HEK293 (cell line): ENCODE results near the gene TRAPPC2L.

ENCODE experiments used
- CTCF ChIA-PET: fragments of 350-600 bp; formaldehyde crosslinking; extraction: SDS; loops from one replicate; lab custom pipeline; 2021; ENCODE audit warnings: antibody characterized with exemption; lab: Yijun Ruan, JAX
- POLR2A ChIA-PET: fragments of 300-600 bp; formaldehyde crosslinking; extraction: SDS; loops from one replicate; lab custom pipeline; 2020; ENCODE audit warnings: antibody characterized with exemption, inconsistent platforms; lab: Yijun Ruan, JAX
- H3K27ac ChIP-seq: fragments of 200-500 bp; sonication (Bioruptor generic); 2 replicates; pipeline ENCODE4 v1.5.1; 2014; ENCODE audit warnings: low read depth, low read length, control low read depth, inconsistent platforms; ENCODE audit errors: extremely low read depth
- H3K36me3 ChIP-seq, 2 experiments: fragments of 200-500 bp in 1 of 2; sonication (Bioruptor generic) in 1 of 2; 1 replicate in 1 of 2; 2 replicates in 1 of 2; pipeline ENCODE4 v1.5.1; 2014 to 2017; ENCODE audit warnings: inconsistent platforms in 2 of 2, low read length in 2 of 2; ENCODE audit not compliant: control insufficient read depth in 2 of 2, insufficient read depth in 1 of 2
- H3K4me1 ChIP-seq: fragments of 200-500 bp; sonication (Bioruptor generic); 2 replicates; pipeline ENCODE4 v1.5.1; 2014; ENCODE audit warnings: mild to moderate bottlenecking, low read length, inconsistent platforms; ENCODE audit not compliant: control insufficient read depth, insufficient read depth
- H3K4me3 ChIP-seq: 2 replicates; pipeline ENCODE4 v1.5.1; 2011; ENCODE audit warnings: low read depth, mild to moderate bottlenecking, control low read depth, low read length, moderate library complexity
- H3K9me3 ChIP-seq: fragments of 200-500 bp; sonication (Bioruptor generic); 2 replicates; pipeline ENCODE4 v1.5.1; 2014; ENCODE audit warnings: low read depth, low read length, inconsistent platforms; ENCODE audit not compliant: control insufficient read depth, insufficient read depth
- ELK4 ChIP-seq: IDR thresholded peaks from 2 replicates; pipeline ENCODE4 v1.6.1; 2011; ENCODE audit warnings: mild to moderate bottlenecking, low read depth, low read length, borderline replicate concordance
- FEZF1 ChIP-seq: fragments of 450-650 bp; formaldehyde crosslinking; IDR thresholded peaks from 2 replicates; pipeline ENCODE4 v1.5.1; 2016; ENCODE audit warnings: missing biosample characterization, missing genetic modification characterization
- GLIS2 ChIP-seq: fragments of 450-650 bp; formaldehyde crosslinking; IDR thresholded peaks from 2 replicates; pipeline ENCODE4 v1.5.1; 2016; ENCODE audit warnings: missing biosample characterization, missing genetic modification characterization
- KLF10 ChIP-seq: fragments of 450-650 bp; IDR thresholded peaks from 2 replicates; pipeline ENCODE4 v1.5.1; 2018; ENCODE audit warnings: missing biosample characterization, mild to moderate bottlenecking, missing genetic modification characterization
- MYNN ChIP-seq: fragments of 450-650 bp; formaldehyde crosslinking; IDR thresholded peaks from 2 replicates; pipeline ENCODE4 v1.5.1; 2016; ENCODE audit warnings: missing biosample characterization, missing genetic modification characterization, borderline replicate concordance
- TCF7L2 ChIP-seq: IDR thresholded peaks from 2 replicates; pipeline ENCODE4 v1.6.1; 2011; ENCODE audit warnings: low read depth, mild to moderate bottlenecking, inconsistent platforms, low read length, moderate library complexity, borderline replicate concordance
- ZBTB11 ChIP-seq: fragments of 450-650 bp; formaldehyde crosslinking; conservative IDR thresholded peaks from 2 replicates; pipeline ENCODE4 v1.5.1; 2016; ENCODE audit warnings: low read depth, missing biosample characterization, missing genetic modification characterization
- ZBTB17 ChIP-seq: fragments of 450-650 bp; formaldehyde crosslinking; IDR thresholded peaks from 2 replicates; pipeline ENCODE4 v1.5.1; 2016; ENCODE audit warnings: missing biosample characterization, missing genetic modification characterization
- ZBTB20 ChIP-seq: fragments of 450-650 bp; formaldehyde crosslinking; IDR thresholded peaks from 2 replicates; pipeline ENCODE4 v1.5.1; 2016; ENCODE audit warnings: missing biosample characterization, missing genetic modification characterization
- ZFP3 ChIP-seq: fragments of 450-650 bp; formaldehyde crosslinking; IDR thresholded peaks from 2 replicates; pipeline ENCODE4 v1.5.1; 2016; ENCODE audit warnings: low read depth, missing biosample characterization, missing genetic modification characterization
- ZFP69B ChIP-seq: fragments of 450-650 bp; formaldehyde crosslinking; IDR thresholded peaks from 2 replicates; pipeline ENCODE4 v1.5.1; 2016; ENCODE audit warnings: missing biosample characterization, missing genetic modification characterization
- ZNF138 ChIP-seq: fragments of 450-650 bp; formaldehyde crosslinking; IDR thresholded peaks from 2 replicates; pipeline ENCODE4 v1.5.1; 2016; ENCODE audit warnings: missing biosample characterization, missing genetic modification characterization, borderline replicate concordance
- ZNF214 ChIP-seq: fragments of 450-650 bp; formaldehyde crosslinking; IDR thresholded peaks from 2 replicates; pipeline ENCODE4 v1.5.1; 2017; ENCODE audit warnings: missing biosample characterization, mild to moderate bottlenecking, missing genetic modification characterization, borderline replicate concordance
- ZNF341 ChIP-seq: fragments of 450-650 bp; formaldehyde crosslinking; IDR thresholded peaks from 2 replicates; pipeline ENCODE4; 2016; ENCODE audit warnings: low read depth, missing biosample characterization, missing genetic modification characterization
- ZNF354C ChIP-seq: fragments of 450-650 bp; formaldehyde crosslinking; IDR thresholded peaks from 2 replicates; pipeline ENCODE4 v1.5.1; 2016; ENCODE audit warnings: missing biosample characterization, missing genetic modification characterization, low read depth, borderline replicate concordance
- ZNF48 ChIP-seq: fragments of 450-650 bp; formaldehyde crosslinking; IDR thresholded peaks from 2 replicates; pipeline ENCODE4 v1.5.1; 2016; ENCODE audit warnings: missing biosample characterization, missing genetic modification characterization
- ZNF514 ChIP-seq: fragments of 450-650 bp; formaldehyde crosslinking; IDR thresholded peaks from 2 replicates; pipeline ENCODE4 v1.5.1; 2016; ENCODE audit warnings: missing biosample characterization, missing genetic modification characterization
- ZNF548 ChIP-seq: fragments of 450-650 bp; formaldehyde crosslinking; IDR thresholded peaks from 2 replicates; pipeline ENCODE4 v1.5.1; 2016; ENCODE audit warnings: missing biosample characterization, missing genetic modification characterization
- ZNF558 ChIP-seq: fragments of 450-650 bp; formaldehyde crosslinking; IDR thresholded peaks from 2 replicates; pipeline ENCODE4 v1.5.1; 2016; ENCODE audit warnings: missing biosample characterization, missing genetic modification characterization
- ZNF677 ChIP-seq: fragments of 450-650 bp; IDR thresholded peaks from 2 replicates; pipeline ENCODE4 v1.5.0; 2018; ENCODE audit warnings: missing biosample characterization, mild to moderate bottlenecking, missing genetic modification characterization, moderate library complexity
- ZNF701 ChIP-seq: fragments of 450-650 bp; formaldehyde crosslinking; IDR thresholded peaks from 2 replicates; pipeline ENCODE4 v1.5.1; 2016; ENCODE audit warnings: missing biosample characterization, missing genetic modification characterization
- ZNF830 ChIP-seq: fragments of 450-650 bp; IDR thresholded peaks from 2 replicates; pipeline ENCODE4 v1.5.0; 2018; ENCODE audit warnings: missing biosample characterization, missing genetic modification characterization, low read depth, mild to moderate bottlenecking, moderate library complexity
- ZSCAN16 ChIP-seq: fragments of 450-650 bp; formaldehyde crosslinking; IDR thresholded peaks from 2 replicates; pipeline ENCODE4 v1.5.1; 2016; ENCODE audit warnings: missing biosample characterization, missing genetic modification characterization
- ZSCAN4 ChIP-seq: fragments of 450-650 bp; formaldehyde crosslinking; IDR thresholded peaks from 2 replicates; pipeline ENCODE4 v1.5.1; 2017; ENCODE audit warnings: missing biosample characterization, missing genetic modification characterization
- TF ChIP-seq, protein P1 (sequence below): fragments of 450-650 bp; formaldehyde crosslinking; IDR thresholded peaks from 2 replicates; pipeline ENCODE4 v1.5.1; 2017; ENCODE audit warnings: missing biosample characterization, missing genetic modification characterization
- TF ChIP-seq, protein P2 (sequence below): fragments of 450-650 bp; formaldehyde crosslinking; IDR thresholded peaks from 2 replicates; pipeline ENCODE4 v1.5.1; 2016; ENCODE audit warnings: missing biosample characterization, missing genetic modification characterization

The TRAPPC2L gene

GRCh38 chr16:88835383-88835782, 21.5 kb upstream of the TRAPPC2L start:
- TF ChIP-seq ZFP3 (tag by site-specific recombination) (no peak), ZBTB20 (tag by site-specific recombination) (no peak), ZNF214 (tag by site-specific recombination) (no peak), ELK4 (no peak), ZNF677 (tag by site-specific recombination) (no peak), ZNF514 (tag by site-specific recombination) (no peak), ZNF701 (tag by site-specific recombination) (no peak), KLF10 (no peak), FEZF1 (no peak), ZSCAN4 (tag by site-specific recombination) (no peak), TCF7L2 (no peak), ZNF558 (tag by site-specific recombination) (no peak), ZFP69B (tag by site-specific recombination) (no peak), ZNF830 (tag by site-specific recombination) (no peak)
- TF ChIP-seq, protein P1, sequence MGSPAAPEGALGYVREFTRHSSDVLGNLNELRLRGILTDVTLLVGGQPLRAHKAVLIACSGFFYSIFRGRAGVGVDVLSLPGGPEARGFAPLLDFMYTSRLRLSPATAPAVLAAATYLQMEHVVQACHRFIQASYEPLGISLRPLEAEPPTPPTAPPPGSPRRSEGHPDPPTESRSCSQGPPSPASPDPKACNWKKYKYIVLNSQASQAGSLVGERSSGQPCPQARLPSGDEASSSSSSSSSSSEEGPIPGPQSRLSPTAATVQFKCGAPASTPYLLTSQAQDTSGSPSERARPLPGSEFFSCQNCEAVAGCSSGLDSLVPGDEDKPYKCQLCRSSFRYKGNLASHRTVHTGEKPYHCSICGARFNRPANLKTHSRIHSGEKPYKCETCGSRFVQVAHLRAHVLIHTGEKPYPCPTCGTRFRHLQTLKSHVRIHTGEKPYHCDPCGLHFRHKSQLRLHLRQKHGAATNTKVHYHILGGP (tag by site-specific recombination): no peak
- TF ChIP-seq, protein P2, sequence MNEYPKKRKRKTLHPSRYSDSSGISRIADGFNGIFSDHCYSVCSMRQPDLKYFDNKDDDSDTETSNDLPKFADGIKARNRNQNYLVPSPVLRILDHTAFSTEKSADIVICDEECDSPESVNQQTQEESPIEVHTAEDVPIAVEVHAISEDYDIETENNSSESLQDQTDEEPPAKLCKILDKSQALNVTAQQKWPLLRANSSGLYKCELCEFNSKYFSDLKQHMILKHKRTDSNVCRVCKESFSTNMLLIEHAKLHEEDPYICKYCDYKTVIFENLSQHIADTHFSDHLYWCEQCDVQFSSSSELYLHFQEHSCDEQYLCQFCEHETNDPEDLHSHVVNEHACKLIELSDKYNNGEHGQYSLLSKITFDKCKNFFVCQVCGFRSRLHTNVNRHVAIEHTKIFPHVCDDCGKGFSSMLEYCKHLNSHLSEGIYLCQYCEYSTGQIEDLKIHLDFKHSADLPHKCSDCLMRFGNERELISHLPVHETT (tag by site-specific recombination): no peak
- Histone ChIP-seq H3K4me1 (no peaks in the 10 kb centered on the region), H3K4me3 (no peak overlapping the region), H3K36me3 (peaks cover 0 to 16% of the 10 kb centered on the region in 2 experiments; a peak in 1 of 3 replicates), H3K9me3 (no peaks in the 10 kb centered on the region), H3K27ac (no peak overlapping the region)
- ChIA-PET CTCF (no interaction called here), POLR2A (no interaction called here)

GRCh38 chr16:88835818-88836217, 21.1 kb upstream of the TRAPPC2L start:
- H3K4me3 ChIP-seq: no peak overlapping the region
- POLR2A ChIA-PET: no interaction called here
- no peaks in the 10 kb centered on the region for H3K9me3 ChIP-seq
- H3K36me3 ChIP-seq: peaks cover 0 to 16% of the 10 kb centered on the region in 2 experiments; a peak in 1 of 3 replicates
- H3K27ac ChIP-seq: no peak overlapping the region
- CTCF ChIA-PET: no interaction called here
- no peak for TF ChIP-seq ZNF548
- no peak for TF ChIP-seq ZNF48 (tag by site-specific recombination)
- H3K4me1 ChIP-seq: no peaks in the 10 kb centered on the region

DNA sequence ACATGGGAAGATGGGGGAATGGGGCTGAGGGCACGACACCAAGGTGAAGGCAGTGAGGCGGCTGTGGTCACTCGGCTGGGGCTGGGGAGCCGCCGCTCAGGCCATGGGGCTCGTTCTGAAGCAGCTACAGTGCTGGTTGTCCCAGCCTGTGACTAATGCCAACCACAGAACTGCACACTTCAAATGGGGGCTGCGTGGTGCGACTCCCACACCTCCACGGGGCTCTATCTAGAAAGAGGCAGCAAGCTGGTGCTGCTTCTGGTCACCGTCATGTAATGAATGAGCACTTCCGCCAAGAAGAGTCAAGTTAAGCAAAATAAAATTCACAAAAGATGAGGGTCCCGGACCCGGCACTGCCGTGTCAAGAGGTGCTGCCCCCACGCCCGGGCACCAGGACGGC, 20.1 kb upstream of the TRAPPC2L start:
- Histone ChIP-seq H3K4me1 (no peaks in the 10 kb centered on the region), H3K4me3 (no peak overlapping the region), H3K9me3 (no peaks in the 10 kb centered on the region), H3K27ac (no peak overlapping the region), H3K36me3 (peaks cover 0 to 16% of the 10 kb centered on the region in 2 experiments; a peak in 1 of 3 replicates)
- ChIA-PET CTCF (no interaction called here), POLR2A (interaction anchor here (0.8 kb wide), 1 partner anchor 9 kb away, joined by 3 read pairs; no protein-coding TSS in a partner anchor)
- TF ChIP-seq ZNF341 (tag by site-specific recombination) (no peak), ZSCAN16 (no peak), ZBTB11 (tag by site-specific recombination) (no peak), ZNF354C (tag by site-specific recombination) (no peak), GLIS2 (tag by site-specific recombination) (no peak), ZNF138 (tag by site-specific recombination) (no peak), MYNN (no peak), ZBTB17 (tag by site-specific recombination) (no peak)
